Activated CD8-positive, alpha-beta memory T cell treated with anti-CD3 and anti-CD28 coated beads for 4 hours (primary cell): Measurements from ENCODE around the gene PXMP2.
"Not testable (repeated sequence)": the region's sequence is repeated elsewhere in the genome, so short reads cannot be mapped to it uniquely, and the experiment has no call there.

ENCODE experiments used
- DNase-seq, 2 donors: peaks; one replicate each; pipeline ENCODE4 v3.0.0-alpha.2; 2020; ENCODE audit warnings: low read depth in 2 of 2

Gene PXMP2

DNA sequence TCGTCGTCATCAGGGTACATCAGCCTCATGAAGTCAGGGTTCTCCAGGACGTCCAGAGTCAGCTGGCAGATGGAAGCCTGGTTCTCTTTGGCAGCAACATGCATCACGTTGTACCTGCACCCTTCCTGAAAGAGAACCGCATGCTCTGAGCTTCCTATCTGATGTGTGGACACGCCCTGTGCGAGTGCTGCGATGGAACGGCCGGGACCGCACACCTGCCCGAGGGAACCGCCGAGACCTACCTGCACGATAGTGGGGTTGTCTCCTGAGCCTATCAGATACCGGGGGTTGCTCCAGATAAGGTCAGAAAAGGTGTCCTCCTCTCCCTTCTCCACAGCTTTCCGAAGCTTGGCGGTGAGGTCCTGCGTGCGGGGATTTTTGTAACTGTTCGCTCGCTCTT lies 60.5 kb downstream of the PXMP2 start:
- no peak for DNase-seq

DNA sequence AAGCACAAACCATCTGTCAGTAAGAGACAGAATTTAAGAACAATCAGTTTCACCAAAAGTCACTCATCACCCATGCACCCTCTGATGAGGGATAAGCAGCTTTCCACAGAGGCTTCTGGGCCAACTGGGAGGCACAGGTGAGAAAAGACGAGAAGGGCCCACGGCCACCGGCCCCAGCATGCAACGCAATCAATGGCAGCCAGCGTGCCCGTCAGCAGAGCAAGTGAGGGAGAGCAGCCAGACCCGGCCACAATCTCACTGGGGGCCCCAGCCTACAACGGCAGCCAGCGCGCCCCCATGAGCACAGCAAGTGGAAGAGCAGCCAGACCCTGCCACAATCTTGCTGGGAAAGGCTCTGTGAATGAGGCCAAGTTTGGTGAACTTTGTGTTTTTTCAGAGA lies 60.9 kb downstream of the PXMP2 start:
- DNase-seq: no peak

DNA sequence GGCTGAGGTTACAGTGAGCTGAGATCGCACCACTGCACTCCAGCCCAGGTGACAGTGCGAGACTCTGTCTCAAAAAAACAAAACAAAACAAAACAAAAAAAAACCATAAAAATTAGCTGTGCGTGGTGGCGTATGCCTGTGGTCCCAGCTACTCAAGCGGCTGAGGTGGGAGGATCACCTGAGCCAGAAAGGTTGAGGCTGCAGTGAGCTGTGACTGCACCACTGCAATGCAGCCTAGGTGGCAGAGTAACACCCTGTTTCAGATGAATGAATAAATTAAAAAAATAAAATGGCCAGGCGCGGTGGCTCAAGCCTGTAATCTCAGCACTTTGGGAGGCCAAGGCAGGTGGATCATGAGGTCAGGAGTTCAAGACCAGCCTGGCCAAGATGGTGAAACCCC lies 66.3 kb downstream of the PXMP2 start:
- not testable (repeated sequence) for DNase-seq

DNA sequence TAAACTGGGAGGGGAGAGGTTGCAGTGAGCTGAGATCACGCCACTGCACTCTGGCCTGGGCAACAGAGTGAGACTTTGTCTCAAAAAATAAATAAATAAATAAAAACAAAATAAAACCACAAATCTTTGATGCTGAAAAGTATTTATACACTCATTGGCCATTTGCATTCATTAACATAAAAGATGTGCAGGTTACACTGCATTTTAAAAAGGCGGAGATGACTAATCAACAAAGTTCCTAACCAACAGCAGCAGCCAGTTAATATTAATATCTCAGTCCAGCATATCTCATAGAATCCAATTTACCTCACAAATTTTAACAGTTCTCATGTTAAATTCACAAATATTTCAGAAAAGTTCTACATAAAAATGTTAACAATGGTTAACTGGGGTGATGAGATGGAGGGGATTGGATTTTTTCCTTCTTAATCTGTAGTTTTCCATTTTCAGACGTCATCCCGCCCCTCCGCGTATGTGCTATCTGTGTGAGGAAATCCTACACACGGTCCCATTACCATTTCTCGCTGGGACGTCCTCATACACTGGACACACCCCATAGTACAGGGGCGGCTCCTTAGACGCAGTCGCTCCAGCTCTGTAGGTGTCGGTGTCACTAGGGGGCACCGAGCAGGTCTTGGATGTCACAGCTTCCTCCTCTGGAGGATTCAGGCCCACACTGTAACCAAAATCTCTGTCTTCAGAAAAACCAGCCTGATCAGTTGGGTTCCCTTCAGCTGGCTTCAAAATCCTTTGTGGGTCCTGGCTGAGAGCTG lies 67.0 kb downstream of the PXMP2 start:
- DNase-seq: no peak
